Right ventricle myocardium superior (tissue), 1 donor: ENCODE data around the gene GABARAP. TPM values are rescaled to one million over a fixed set of nuclear protein-coding genes. Genes with fewer than 3 reads are reported as not detected.
"Not testable (repeated sequence)": the region's sequence is repeated elsewhere in the genome, so short reads cannot be mapped to it uniquely, and the experiment has no call there.

Source experiments
- ATAC-seq: fragments of 200-7000 bp; cut with Tn5 transposase; one replicate; pipeline ENCODE4 v1.9.1; 2020; ENCODE audit warnings: mild to moderate bottlenecking; ENCODE audit not compliant: poor library complexity
- DNase-seq: peaks from one replicate; pipeline ENCODE4 v3.0.0-alpha.2; 2020
- intact Hi-C: fragments of 100-400 bp; cut with DNase I; formaldehyde crosslinking; loops from one replicate; pipeline ENCODE4 v1.11.2; 2022
- total RNA-seq: library from RNA; stranded (reverse); fragmentation: NEBNext Ultra II Directional; extraction: Animal tissue kit (Norgen Biotek cat#: 25700); gene quantifications from one replicate; pipeline ENCODE4 v1.2.1, GENCODE V29; 2021
- donor health status: DM: no; HTN: yes; CAD: no; lungs with severe emphysema.

The GABARAP gene
- total RNA-seq, 1 donor from 2014 or later = 432 TPM

GRCh38 chr17:7243838-7244237 lies 1.6 kb upstream of the GABARAP start:
- DNase-seq, ATAC-seq, intact Hi-C loops: not testable (repeated sequence)

DNA sequence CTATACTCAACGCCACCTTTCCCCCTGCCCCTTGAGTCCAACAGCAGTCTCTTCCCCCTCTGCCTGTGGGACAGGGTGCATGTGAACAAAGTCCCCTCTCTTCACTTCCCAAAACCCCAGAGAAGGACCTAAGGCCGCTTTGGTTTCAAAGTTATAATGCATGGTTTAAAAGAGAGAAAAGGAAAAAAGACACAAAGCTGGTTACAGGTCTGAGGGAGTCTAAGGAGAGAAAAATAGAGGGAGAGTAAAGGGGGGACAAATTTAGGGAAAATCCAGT lies 1.1 kb upstream of the GABARAP start:
- ATAC-seq (no peak), DNase-seq (no peak)
- intact Hi-C loops = no loop called here

GRCh38 chr17:7242717-7243452 lies 636 bp upstream of the GABARAP start:
- intact Hi-C loops = no loop called here
- ATAC-seq = peak; percentile 72
- DNase-seq = peak; percentile 98

GRCh38 chr17:7241090-7241733 lies 1.0 kb downstream of the GABARAP start:
- intact Hi-C loops = no loop called here
- ATAC-seq (no peak), DNase-seq (no peak)

DNA sequence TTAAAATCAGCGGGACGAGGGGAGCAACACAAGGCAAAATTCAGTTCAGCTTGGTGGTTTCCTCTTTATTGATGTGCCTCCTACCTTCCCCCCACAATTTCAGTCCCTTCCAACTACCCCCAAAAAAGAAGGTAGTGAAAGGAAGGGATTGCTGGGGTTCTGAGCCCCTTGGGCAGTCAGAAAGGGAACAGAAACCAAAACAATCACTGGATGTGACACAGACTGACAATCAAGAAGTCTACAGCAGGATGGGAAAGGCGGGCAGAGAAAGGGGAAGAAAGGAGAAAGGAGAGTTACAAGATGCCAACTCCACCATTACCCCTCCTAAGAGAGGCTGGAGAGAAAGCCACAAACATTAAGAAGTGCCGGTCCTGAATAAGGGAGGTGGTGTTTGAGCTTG lies 1.9 kb downstream of the GABARAP start:
- intact Hi-C loops = no loop called here
- ATAC-seq = no peak

DNA sequence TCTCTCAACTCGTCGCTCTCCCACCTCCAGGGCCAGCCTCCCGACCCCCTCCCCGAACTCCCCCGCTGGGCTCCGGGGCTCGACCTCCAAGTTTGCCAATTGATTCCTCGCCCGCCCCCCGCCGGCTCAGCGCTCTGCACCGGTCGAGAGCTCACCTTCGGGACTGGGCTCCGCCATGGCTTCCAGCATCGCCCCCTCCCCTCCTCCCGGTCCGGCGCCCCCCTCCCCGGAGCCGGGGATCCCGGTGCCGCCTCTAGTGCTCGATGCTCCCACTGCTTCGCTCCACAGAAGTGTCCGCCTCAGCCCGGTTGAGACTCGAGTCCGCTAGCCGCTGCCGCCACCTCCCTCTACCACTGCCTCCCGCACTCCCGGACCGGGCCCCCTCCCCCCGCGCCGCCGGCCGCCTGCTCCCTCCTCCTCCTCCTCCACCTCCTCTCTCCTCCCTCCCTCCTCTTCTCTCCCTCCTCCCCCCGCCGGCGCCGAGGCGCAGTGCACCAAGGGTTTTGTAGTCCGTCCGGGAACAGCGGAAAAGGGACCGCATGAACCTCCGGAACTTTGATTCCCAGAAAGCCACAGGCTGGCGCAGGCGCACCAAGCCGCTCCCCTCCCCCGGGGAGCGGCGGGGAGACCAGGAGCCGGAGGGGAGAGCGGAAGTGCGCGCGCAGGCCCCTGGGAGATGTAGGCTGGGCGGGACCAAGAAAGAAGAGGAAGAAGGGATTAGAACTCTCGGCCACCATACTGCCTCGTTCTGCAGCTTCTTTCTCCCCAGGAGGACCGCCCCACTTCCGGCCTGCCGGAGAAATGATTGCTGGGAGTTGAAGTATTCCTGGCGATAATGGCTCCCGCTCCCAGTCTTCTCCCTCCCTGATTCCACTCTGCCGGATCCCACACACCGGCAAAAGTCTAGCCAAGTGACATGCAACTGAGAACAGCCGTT lies 2.9 kb downstream of the GABARAP start, which contains the start of gene PHF23:
PHF23 (minus strand) TSS at position 367 of the 937 bp plus-strand sequence; CDS start at position 189, 178 bp downstream.
- intact Hi-C loops = no loop called here
- DNase-seq (peak; percentile 99), ATAC-seq (peak; percentile 76)

More for the DNA sequence above, 1.9 kb downstream of the GABARAP start:
- no peak for DNase-seq

- intact Hi-C loops = no loop called here
- no peak for ATAC-seq
- no peak for DNase-seq
Measured at GRCh38 chr17:7238420-7239090, 3.7 kb downstream of the GABARAP start.

GRCh38 chr17:7237761-7238419 lies 4.4 kb downstream of the GABARAP start:
- DNase-seq = peak; percentile 91
- intact Hi-C loops = no loop called here
- ATAC-seq = peak; percentile 13

GRCh38 chr17:7237266-7237760 lies 4.9 kb downstream of the GABARAP start:
- ATAC-seq (no peak), DNase-seq (no peak)
- intact Hi-C loops = no loop called here

- DNase-seq (no peak), ATAC-seq (no peak)
- intact Hi-C loops = no loop called here
Measured at GRCh38 chr17:7236808-7237207, 5.4 kb downstream of the GABARAP start.

GRCh38 chr17:7235693-7236665 lies 6.3 kb downstream of the GABARAP start:
- DNase-seq (no peak), ATAC-seq (no peak)
- intact Hi-C loops = no loop called here

- DNase-seq (peak; percentile 96), ATAC-seq (peak; percentile 78)
- intact Hi-C loops = no loop called here
Measured at GRCh38 chr17:7234083-7234951, 7.9 kb downstream of the GABARAP start, which contains the start of gene DVL2. TSS of gene DVL2 (minus strand) at chr17:7234517. CDS start at chr17:7234262, 255 bp downstream.

DNA sequence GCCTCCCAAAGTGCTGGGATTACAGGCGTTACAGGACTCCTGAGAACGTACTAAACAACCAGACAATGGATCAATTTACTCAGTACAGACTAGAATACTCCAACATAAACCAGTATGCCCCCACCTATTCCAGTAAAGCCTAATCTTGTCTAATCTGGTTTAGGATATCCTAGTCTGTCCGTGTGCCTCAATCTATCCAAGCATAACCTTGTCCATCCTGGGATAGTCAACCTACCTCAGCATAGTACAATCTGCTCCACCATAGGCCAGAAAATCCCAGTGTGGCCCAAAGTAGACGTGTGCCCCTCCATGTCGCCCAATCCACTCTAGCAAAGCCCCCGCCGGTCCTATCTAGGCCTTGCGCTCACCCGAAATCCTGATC lies 8.6 kb downstream of the GABARAP start:
- DNase-seq (no peak), ATAC-seq (peak; percentile 0)
- intact Hi-C loops = no loop called here

GRCh38 chr17:7232114-7232513 lies 10.1 kb downstream of the GABARAP start:
- DNase-seq (no peak), ATAC-seq (no peak)
- intact Hi-C loops = no loop called here

- DNase-seq (peak; percentile 38), ATAC-seq (no peak)
- intact Hi-C loops = no loop called here
Measured at GRCh38 chr17:7229504-7229903, 12.7 kb downstream of the GABARAP start.

- no peak for ATAC-seq
- intact Hi-C loops = no loop called here
- DNase-seq = no peak
Measured at GRCh38 chr17:7228920-7229319, 13.3 kb downstream of the GABARAP start.
